SH-SY5Y (cell line): Measurements from ENCODE around the gene NEU4.

Experiments used
- GATA2 ChIP-seq: IDR thresholded peaks from 2 replicates; pipeline ENCODE4 v1.6.1; 2011; ENCODE audit warnings: mild to moderate bottlenecking, low read depth, low read length
- GATA3 ChIP-seq: IDR thresholded peaks from 2 replicates; pipeline ENCODE4 v1.6.1; 2011; ENCODE audit warnings: low read depth, mild to moderate bottlenecking, low read length, moderate library complexity

GRCh38 chr2:241842620-241843211 is 33.7 kb downstream of the NEU4 start:
- TF ChIP-seq GATA2: no peak
- TF ChIP-seq GATA3: no peak
